Thyroid gland (tissue), 4 donors: ENCODE measurements around the gene CLCF1. TPM values are rescaled to one million over a fixed set of nuclear protein-coding genes. Genes with fewer than 3 reads are reported as not detected.
A peak's percentile ranks its signal among the peaks of the same experiment; 100 is the strongest.

ENCODE experiments used
- DNase-seq, 2 donors: peaks; one replicate each; pipeline ENCODE4 v3.0.0-alpha.2; 2019
- H3K27ac ChIP-seq, 3 donors: fragments of 200-600 bp; sonication (generic); 1 replicate in 2 of 3; 2 replicates in 1 of 3; pipeline ENCODE4 v1.5.1; 2016 to 2019; ENCODE audit warnings: mild to moderate bottlenecking in 1 of 3, moderate library complexity in 1 of 3
- H3K27me3 ChIP-seq: fragments of 200-600 bp; sonication (generic); one replicate; pipeline ENCODE4 v1.5.1; 2019
- H3K36me3 ChIP-seq, 2 donors: fragments of 200-600 bp; sonication (generic); one replicate each; pipeline ENCODE4 v1.5.1; 2016 to 2019
- H3K4me1 ChIP-seq, 2 donors: fragments of 200-600 bp; sonication (generic); one replicate each; pipeline ENCODE4 v1.5.1; 2017 to 2019
- H3K4me3 ChIP-seq, 3 donors: fragments of 200-600 bp; sonication (generic); replicated peaks in 1 of 3; 1 replicate in 2 of 3; 2 replicates in 1 of 3; pipeline ENCODE4 v1.5.1; 2016; ENCODE audit warnings: mild to moderate bottlenecking in 1 of 3
- H3K9me3 ChIP-seq: fragments of 200-600 bp; sonication (generic); one replicate; pipeline ENCODE4 v1.5.1; 2017
- POLR2A ChIP-seq, 2 donors: fragments of 450-650 bp; IDR thresholded peaks; one replicate each; pipeline ENCODE4 v1.6.1; 2017; ENCODE audit warnings: antibody characterized with exemption in 2 of 2, mild to moderate bottlenecking in 2 of 2, moderate library complexity in 1 of 2
- WGBS, 2 donors: methylation state at CpG; one replicate each; pipeline ENCODE4 v1.1.5; 2017; 5-methylcytosine and 5-hydroxymethylcytosine counted together
- intact Hi-C: fragments of 100-400 bp; cut with DNase I; formaldehyde crosslinking; loops from one replicate; pipeline ENCODE4 v1.15.1; 2023
- total RNA-seq, 4 donors: library from RNA; depleted of rRNA; stranded (reverse); fragments of >200 nt; gene quantifications; one replicate each; pipeline ENCODE4 v1.2.3, GENCODE V29; 2016
- TF ChIP-seq, protein P1 (sequence below), 6 experiments: fragments of 200-600 bp in 3 of 6; fragments of 450-650 bp in 3 of 6; sonication (generic) in 3 of 6; IDR thresholded peaks; one replicate each; pipeline ENCODE4 v1.5.1; 2016 to 2019; ENCODE audit warnings: antibody characterized with exemption in 6 of 6, mild to moderate bottlenecking in 2 of 6, inconsistent platforms in 1 of 6, moderate library complexity in 1 of 6

Gene CLCF1
- total RNA-seq, 4 donors from 2014 or later, result 4.3 to 9.4 (median 6.9) TPM

- H3K4me3 ChIP-seq, result no peak overlapping the region
- no peak for DNase-seq
- WGBS, 2 donors, result 89% methylated on average over 15 of the region's 19 CpGs
- no peaks in the 10 kb centered on the region for H3K9me3 ChIP-seq
- H3K4me1 ChIP-seq, result peaks cover 12 to 27% of the 10 kb centered on the region in 2 donors
- no peaks in the 10 kb centered on the region for H3K27me3 ChIP-seq
- H3K36me3 ChIP-seq, result peaks cover 24 to 25% of the 10 kb centered on the region in 2 donors
- intact Hi-C loops, result loop anchor here (10.0 kb wide), 1 partner anchor 69 kb away; the partner anchor contains the start of gene TMEM134
- no peak for TF ChIP-seq POLR2A (IDR thresholded peaks at IDR 0.05)
- TF ChIP-seq, protein P1, sequence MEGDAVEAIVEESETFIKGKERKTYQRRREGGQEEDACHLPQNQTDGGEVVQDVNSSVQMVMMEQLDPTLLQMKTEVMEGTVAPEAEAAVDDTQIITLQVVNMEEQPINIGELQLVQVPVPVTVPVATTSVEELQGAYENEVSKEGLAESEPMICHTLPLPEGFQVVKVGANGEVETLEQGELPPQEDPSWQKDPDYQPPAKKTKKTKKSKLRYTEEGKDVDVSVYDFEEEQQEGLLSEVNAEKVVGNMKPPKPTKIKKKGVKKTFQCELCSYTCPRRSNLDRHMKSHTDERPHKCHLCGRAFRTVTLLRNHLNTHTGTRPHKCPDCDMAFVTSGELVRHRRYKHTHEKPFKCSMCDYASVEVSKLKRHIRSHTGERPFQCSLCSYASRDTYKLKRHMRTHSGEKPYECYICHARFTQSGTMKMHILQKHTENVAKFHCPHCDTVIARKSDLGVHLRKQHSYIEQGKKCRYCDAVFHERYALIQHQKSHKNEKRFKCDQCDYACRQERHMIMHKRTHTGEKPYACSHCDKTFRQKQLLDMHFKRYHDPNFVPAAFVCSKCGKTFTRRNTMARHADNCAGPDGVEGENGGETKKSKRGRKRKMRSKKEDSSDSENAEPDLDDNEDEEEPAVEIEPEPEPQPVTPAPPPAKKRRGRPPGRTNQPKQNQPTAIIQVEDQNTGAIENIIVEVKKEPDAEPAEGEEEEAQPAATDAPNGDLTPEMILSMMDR (IDR thresholded peaks at IDR 0.05), result no peak
- H3K27ac ChIP-seq, result no peak overlapping the region
Measured at GRCh38 chr11:67395555-67396258, 22.3 kb upstream of the CLCF1 start.

DNA sequence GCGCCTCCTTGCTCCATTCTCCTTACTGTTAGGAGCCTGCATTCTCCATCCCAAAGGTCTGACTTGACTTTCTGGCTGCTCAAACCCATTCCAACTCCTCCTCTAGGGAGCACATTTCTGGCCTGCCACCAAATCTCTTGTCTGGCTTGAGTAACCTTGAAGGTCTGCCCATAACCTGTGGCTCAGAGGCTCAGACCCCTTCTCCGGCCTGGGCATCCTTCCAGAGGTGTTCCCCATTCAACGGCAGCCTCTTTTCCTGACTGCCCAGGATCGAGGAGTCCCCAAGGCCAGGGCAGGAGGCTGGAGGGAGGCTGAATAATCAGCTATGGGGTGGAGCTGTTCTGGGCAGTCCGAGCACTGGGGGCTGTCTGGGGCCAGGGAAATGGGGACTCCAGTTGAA, 20.6 kb upstream of the CLCF1 start:
- no peak for TF ChIP-seq POLR2A (IDR thresholded peaks at IDR 0.05)
- TF ChIP-seq, protein P1 (IDR thresholded peaks at IDR 0.05), result no peak
- no peaks in the 10 kb centered on the region for H3K9me3 ChIP-seq
- H3K36me3 ChIP-seq, result peaks cover 18 to 19% of the 10 kb centered on the region in 2 donors
- intact Hi-C loops, result loop anchor here (5.0 to 10.0 kb wide), 2 partner anchors 71 to 113 kb away; partner anchors contain the start of genes CDK2AP2, PITPNM1 and TMEM134
- no peak overlapping the region for H3K4me3 ChIP-seq
- H3K27me3 ChIP-seq, result no peaks in the 10 kb centered on the region
- 48 to 51% methylated on average over 5 of the region's 5 CpGs for WGBS, 2 donors
- H3K4me1 ChIP-seq, result peaks cover 4 to 20% of the 10 kb centered on the region in 2 donors
- DNase-seq, result peak; percentile 48 to 64
- H3K27ac ChIP-seq, result no peak overlapping the region

- intact Hi-C loops, result loop anchor here (5.0 to 10.0 kb wide), 2 partner anchors 71 to 114 kb away; partner anchors contain the start of genes CDK2AP2, PITPNM1 and TMEM134
- Histone ChIP-seq H3K4me1 (peaks cover 4 to 20% of the 10 kb centered on the region in 2 donors), H3K27me3 (no peaks in the 10 kb centered on the region), H3K4me3 (no peak overlapping the region), H3K9me3 (no peaks in the 10 kb centered on the region), H3K27ac (no peak overlapping the region), H3K36me3 (peaks cover 13 to 14% of the 10 kb centered on the region in 2 donors)
- TF ChIP-seq POLR2A (IDR thresholded peaks at IDR 0.05), result no peak
- TF ChIP-seq, protein P1 (IDR thresholded peaks at IDR 0.05), result no peak
- WGBS, 2 donors, result 89 to 95% methylated on average over 18 of the region's 18 CpGs
- DNase-seq, result no peak
Measured at GRCh38 chr11:67393437-67393836, 20.0 kb upstream of the CLCF1 start.

DNA sequence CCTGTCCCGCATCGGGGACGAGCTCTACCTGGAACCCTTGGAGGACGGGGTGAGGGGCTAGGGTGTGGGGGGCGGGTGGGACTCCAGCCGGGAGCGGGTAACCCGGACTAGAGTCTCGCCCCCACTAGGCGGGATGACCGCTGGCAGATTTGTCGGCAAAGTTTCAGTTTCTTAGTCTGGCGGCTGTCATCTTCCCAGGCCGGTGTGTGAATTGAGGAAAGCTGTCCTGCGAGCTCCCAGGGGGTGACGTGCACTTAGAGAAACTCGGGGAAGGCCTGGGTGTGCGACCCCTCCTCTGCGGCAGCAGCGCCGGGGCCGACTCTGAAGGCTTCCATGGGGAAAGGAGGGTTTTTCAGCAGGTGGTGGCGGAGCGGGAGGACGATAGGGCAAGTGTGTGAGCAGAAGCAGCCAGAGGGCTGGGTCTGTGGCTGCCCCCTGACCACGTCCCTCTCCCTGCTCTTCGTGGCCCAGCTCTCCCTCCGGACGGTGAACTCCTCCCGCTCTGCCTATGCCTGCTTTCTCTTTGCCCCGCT, 18.9 kb upstream of the CLCF1 start:
- Histone ChIP-seq H3K4me3 (peak overlapping the region; percentile 65 to 88 (median 77)), H3K27me3 (no peaks in the 10 kb centered on the region), H3K4me1 (peaks cover 4 to 20% of the 10 kb centered on the region in 2 donors), H3K36me3 (peaks cover under 1 to 2% of the 10 kb centered on the region in 2 donors), H3K9me3 (no peaks in the 10 kb centered on the region), H3K27ac (peak overlapping the region in 1 of 3 donors; percentile 54)
- DNase-seq, result no peak
- WGBS, 2 donors, result 8 to 18% methylated on average over 14 to 26 of the region's 31 CpGs
- intact Hi-C loops, result loop anchor here (5.0 to 10.0 kb wide), 2 partner anchors 73 to 115 kb away; partner anchors contain the start of genes CDK2AP2, PITPNM1 and TMEM134
- TF ChIP-seq, protein P1 (IDR thresholded peaks at IDR 0.05), result no peak
- TF ChIP-seq POLR2A (IDR thresholded peaks at IDR 0.05), result no peak
